Type B pancreatic cell (in vitro differentiated cells): Measurements from ENCODE around the gene DNMT3B. TPM values are rescaled to one million over a fixed set of nuclear protein-coding genes. Genes with fewer than 3 reads are reported as not detected.
"Not testable (repeated sequence)": the region's sequence is repeated elsewhere in the genome, so short reads cannot be mapped to it uniquely, and the experiment has no call there.

Experiments
- DNase-seq: peaks from one replicate; pipeline ENCODE4 v3.0.0; 2021; ENCODE audit warnings: mixed read lengths; ENCODE audit not compliant: unreplicated experiment; ENCODE audit errors: extremely low spot score
- H3K27ac Mint-ChIP-seq: 2 replicates; pipeline ENCODE4 v1.8.0; 2021; ENCODE audit warnings: mild to moderate bottlenecking, mixed read lengths
- H3K27me3 Mint-ChIP-seq: 2 replicates; pipeline ENCODE4 v1.8.0; 2021; ENCODE audit warnings: mixed read lengths
- H3K36me3 Mint-ChIP-seq: 2 replicates; pipeline ENCODE4 v1.8.0; 2021; ENCODE audit warnings: mixed read lengths
- H3K4me1 Mint-ChIP-seq: one replicate; pipeline ENCODE4 v1.8.0; 2021; ENCODE audit warnings: mixed read lengths; ENCODE audit not compliant: unreplicated experiment
- H3K4me3 Mint-ChIP-seq: 2 replicates; pipeline ENCODE4 v1.8.0; 2021; ENCODE audit warnings: mild to moderate bottlenecking, mixed read lengths
- H3K9me3 Mint-ChIP-seq: 2 replicates; pipeline ENCODE4 v1.8.0; 2021; ENCODE audit warnings: mixed read lengths
- CTCF ChIP-seq: fragments of 200-600 bp; sonication (generic); conservative IDR thresholded peaks from 2 replicates; pipeline ENCODE4 v1.5.0; 2021; ENCODE audit warnings: antibody characterized with exemption, mild to moderate bottlenecking
- long read RNA-seq: library from polyadenylated mRNA; unstranded; transcript quantifications from one replicate; pipeline ENCODE4 v2.0.0, GENCODE V29; 2020
- total RNA-seq: library from RNA; stranded (reverse); gene quantifications from 2 replicates; pipeline ENCODE4 v1.2.1, GENCODE V29; 2021; ENCODE audit warnings: low replicate concordance

Gene DNMT3B
- 18.2 and 19.7 TPM in 2 replicates for total RNA-seq
- long read RNA-seq, full-length matches to known transcripts = 1 of 35 reads
- long read RNA-seq, partial matches to known transcripts = 30 of 35 reads
- long read RNA-seq, other reads (novel, unspliced or antisense) = 4 of 35 reads

- H3K27ac Mint-ChIP-seq = peak within 1 kb of the TSS; percentile 82
- no peaks in the 10 kb centered on the region for H3K9me3 Mint-ChIP-seq
- H3K4me1 Mint-ChIP-seq = peaks cover 29% of the 10 kb centered on the region
- H3K4me3 Mint-ChIP-seq = peak within 1 kb of the TSS; percentile 98
- DNase-seq = peak; percentile 93
- H3K27me3 Mint-ChIP-seq = peaks cover 5% of the 10 kb centered on the region
- no peaks in the 10 kb centered on the region for H3K36me3 Mint-ChIP-seq
- peak; percentile 62 for TF ChIP-seq CTCF
Observed at GRCh38 chr20:32761831-32762753, at the start of gene DNMT3B. TSS of gene DNMT3B (plus strand) at chr20:32762385. CDS start at chr20:32780324, 17,939 bp downstream.

- DNase-seq = no peak
- H3K4me3 Mint-ChIP-seq = peak overlapping the region; percentile 5
- TF ChIP-seq CTCF = no peak
- peaks cover 7% of the 10 kb centered on the region for H3K4me1 Mint-ChIP-seq
- H3K27me3 Mint-ChIP-seq = no peaks in the 10 kb centered on the region
- no peaks in the 10 kb centered on the region for H3K9me3 Mint-ChIP-seq
- peak overlapping the region; percentile 74 for H3K27ac Mint-ChIP-seq
- peaks cover 23% of the 10 kb centered on the region for H3K36me3 Mint-ChIP-seq
Observed at GRCh38 chr20:32718749-32719348, 43.3 kb upstream of the DNMT3B start.

GRCh38 chr20:32727683-32728082 lies 34.5 kb upstream of the DNMT3B start:
- TF ChIP-seq CTCF = no peak
- Mint-ChIP-seq H3K27ac (peak overlapping the region; percentile 68), H3K36me3 (peaks cover 33% of the 10 kb centered on the region), H3K27me3 (no peaks in the 10 kb centered on the region), H3K4me3 (no peak overlapping the region), H3K9me3 (no peaks in the 10 kb centered on the region), H3K4me1 (peaks cover 18% of the 10 kb centered on the region)
- no peak for DNase-seq

- H3K27ac Mint-ChIP-seq = peak overlapping the region; percentile 68
- peaks cover 18% of the 10 kb centered on the region for H3K4me1 Mint-ChIP-seq
- not testable (repeated sequence) for DNase-seq, H3K9me3 Mint-ChIP-seq, H3K27me3 Mint-ChIP-seq
- H3K36me3 Mint-ChIP-seq = peaks cover 33% of the 10 kb centered on the region
- H3K4me3 Mint-ChIP-seq = peak overlapping the region; percentile 48
Observed at GRCh38 chr20:32728435-32728834, 33.8 kb upstream of the DNMT3B start.

GRCh38 chr20:32729334-32729733 lies 32.9 kb upstream of the DNMT3B start:
- H3K4me3 Mint-ChIP-seq, H3K27me3 Mint-ChIP-seq, DNase-seq, H3K9me3 Mint-ChIP-seq: not testable (repeated sequence)
- peak overlapping the region; percentile 56 for H3K27ac Mint-ChIP-seq
- H3K36me3 Mint-ChIP-seq = peaks cover 33% of the 10 kb centered on the region
- peaks cover 18% of the 10 kb centered on the region for H3K4me1 Mint-ChIP-seq

GRCh38 chr20:32731882-32732266 lies 30.3 kb upstream of the DNMT3B start:
- H3K9me3 Mint-ChIP-seq = no peaks in the 10 kb centered on the region
- no peak for DNase-seq
- peak overlapping the region; percentile 96 for H3K27ac Mint-ChIP-seq
- peak overlapping the region; percentile 15 for H3K4me3 Mint-ChIP-seq
- H3K27me3 Mint-ChIP-seq = no peaks in the 10 kb centered on the region
- no peak for TF ChIP-seq CTCF
- H3K36me3 Mint-ChIP-seq = peaks cover 27% of the 10 kb centered on the region
- H3K4me1 Mint-ChIP-seq = peaks cover 18% of the 10 kb centered on the region
